HEK293 (cell line): ENCODE data around the gene VWDE.

Source experiments
- CTCF ChIA-PET: fragments of 350-600 bp; formaldehyde crosslinking; extraction: SDS; loops from one replicate; lab custom pipeline; 2021; ENCODE audit warnings: antibody characterized with exemption; lab: Yijun Ruan, JAX
- POLR2A ChIA-PET: fragments of 300-600 bp; formaldehyde crosslinking; extraction: SDS; loops from one replicate; lab custom pipeline; 2020; ENCODE audit warnings: antibody characterized with exemption, inconsistent platforms; lab: Yijun Ruan, JAX
- H3K27ac ChIP-seq: fragments of 200-500 bp; sonication (Bioruptor generic); 2 replicates; pipeline ENCODE4 v1.5.1; 2014; ENCODE audit warnings: low read depth, low read length, control low read depth, inconsistent platforms; ENCODE audit errors: extremely low read depth
- H3K36me3 ChIP-seq, 2 experiments: fragments of 200-500 bp in 1 of 2; sonication (Bioruptor generic) in 1 of 2; 1 replicate in 1 of 2; 2 replicates in 1 of 2; pipeline ENCODE4 v1.5.1; 2014 to 2017; ENCODE audit warnings: inconsistent platforms in 2 of 2, low read length in 2 of 2; ENCODE audit not compliant: control insufficient read depth in 2 of 2, insufficient read depth in 1 of 2
- H3K4me1 ChIP-seq: fragments of 200-500 bp; sonication (Bioruptor generic); 2 replicates; pipeline ENCODE4 v1.5.1; 2014; ENCODE audit warnings: mild to moderate bottlenecking, low read length, inconsistent platforms; ENCODE audit not compliant: control insufficient read depth, insufficient read depth
- H3K4me3 ChIP-seq: 2 replicates; pipeline ENCODE4 v1.5.1; 2011; ENCODE audit warnings: low read depth, mild to moderate bottlenecking, control low read depth, low read length, moderate library complexity
- H3K9me3 ChIP-seq: fragments of 200-500 bp; sonication (Bioruptor generic); 2 replicates; pipeline ENCODE4 v1.5.1; 2014; ENCODE audit warnings: low read depth, low read length, inconsistent platforms; ENCODE audit not compliant: control insufficient read depth, insufficient read depth
- BCL11A ChIP-seq: fragments of 450-650 bp; formaldehyde crosslinking; IDR thresholded peaks from 2 replicates; pipeline ENCODE4 v1.5.1; 2016; ENCODE audit warnings: low read depth, missing biosample characterization, missing genetic modification characterization
- ELK4 ChIP-seq: IDR thresholded peaks from 2 replicates; pipeline ENCODE4 v1.6.1; 2011; ENCODE audit warnings: mild to moderate bottlenecking, low read depth, low read length, borderline replicate concordance
- OVOL3 ChIP-seq: fragments of 450-650 bp; formaldehyde crosslinking; IDR thresholded peaks from 2 replicates; pipeline ENCODE4 v1.5.1; 2016; ENCODE audit warnings: missing biosample characterization, missing genetic modification characterization
- TSHZ1 ChIP-seq: fragments of 450-650 bp; formaldehyde crosslinking; IDR thresholded peaks from 2 replicates; pipeline ENCODE4 v1.5.1; 2016; ENCODE audit warnings: missing biosample characterization, missing genetic modification characterization, borderline replicate concordance
- ZBTB6 ChIP-seq: fragments of 450-650 bp; formaldehyde crosslinking; IDR thresholded peaks from 2 replicates; pipeline ENCODE4 v1.5.1; 2017; ENCODE audit warnings: missing biosample characterization, missing genetic modification characterization
- ZFP69B ChIP-seq: fragments of 450-650 bp; formaldehyde crosslinking; IDR thresholded peaks from 2 replicates; pipeline ENCODE4 v1.5.1; 2016; ENCODE audit warnings: missing biosample characterization, missing genetic modification characterization
- ZNF211 ChIP-seq: fragments of 450-650 bp; formaldehyde crosslinking; IDR thresholded peaks from 2 replicates; pipeline ENCODE4 v1.5.1; 2016; ENCODE audit warnings: low read depth, missing biosample characterization, missing genetic modification characterization
- ZNF292 ChIP-seq: fragments of 450-650 bp; formaldehyde crosslinking; IDR thresholded peaks from 2 replicates; pipeline ENCODE4 v1.5.1; 2016; ENCODE audit warnings: low read depth, missing biosample characterization, missing genetic modification characterization, borderline replicate concordance
- ZNF510 ChIP-seq: fragments of 450-650 bp; formaldehyde crosslinking; IDR thresholded peaks from 2 replicates; pipeline ENCODE4 v1.5.1; 2018; ENCODE audit warnings: mild to moderate bottlenecking, missing genetic modification characterization, missing biosample characterization; ENCODE audit not compliant: insufficient replicate concordance
- ZNF514 ChIP-seq: fragments of 450-650 bp; formaldehyde crosslinking; IDR thresholded peaks from 2 replicates; pipeline ENCODE4 v1.5.1; 2016; ENCODE audit warnings: missing biosample characterization, missing genetic modification characterization
- ZNF548 ChIP-seq: fragments of 450-650 bp; formaldehyde crosslinking; IDR thresholded peaks from 2 replicates; pipeline ENCODE4 v1.5.1; 2016; ENCODE audit warnings: missing biosample characterization, missing genetic modification characterization
- ZNF558 ChIP-seq: fragments of 450-650 bp; formaldehyde crosslinking; IDR thresholded peaks from 2 replicates; pipeline ENCODE4 v1.5.1; 2016; ENCODE audit warnings: missing biosample characterization, missing genetic modification characterization
- ZNF561 ChIP-seq: fragments of 450-650 bp; IDR thresholded peaks from 2 replicates; pipeline ENCODE4 v1.5.1; 2018; ENCODE audit warnings: missing biosample characterization, missing genetic modification characterization, borderline replicate concordance
- ZNF626 ChIP-seq: fragments of 450-650 bp; sonication (Bioruptor Pico); formaldehyde crosslinking; IDR thresholded peaks from 2 replicates; pipeline ENCODE4 v1.5.1; 2018; ENCODE audit warnings: missing biosample characterization, missing genetic modification characterization, inconsistent platforms
- ZNF791 ChIP-seq: fragments of 450-650 bp; formaldehyde crosslinking; IDR thresholded peaks from 2 replicates; pipeline ENCODE4 v1.5.1; 2016; ENCODE audit warnings: missing biosample characterization, missing genetic modification characterization
- ZSCAN4 ChIP-seq: fragments of 450-650 bp; formaldehyde crosslinking; IDR thresholded peaks from 2 replicates; pipeline ENCODE4 v1.5.1; 2017; ENCODE audit warnings: missing biosample characterization, missing genetic modification characterization
- ZXDB ChIP-seq: fragments of 450-650 bp; formaldehyde crosslinking; IDR thresholded peaks from 2 replicates; pipeline ENCODE4 v1.5.1; 2016; ENCODE audit warnings: missing biosample characterization, missing genetic modification characterization
- TF ChIP-seq, protein P1 (sequence below): fragments of 450-650 bp; formaldehyde crosslinking; IDR thresholded peaks from 2 replicates; pipeline ENCODE4 v1.5.1; 2016; ENCODE audit warnings: missing biosample characterization, missing genetic modification characterization, borderline replicate concordance
- TF ChIP-seq, protein P2 (sequence below): fragments of 450-650 bp; formaldehyde crosslinking; IDR thresholded peaks from 2 replicates; pipeline ENCODE4 v1.5.1; 2016; ENCODE audit warnings: missing biosample characterization, missing genetic modification characterization, low read depth
- TF ChIP-seq, protein P3 (sequence below): fragments of 450-650 bp; formaldehyde crosslinking; IDR thresholded peaks from 2 replicates; pipeline ENCODE4 v1.5.1; 2017; ENCODE audit warnings: missing biosample characterization, missing genetic modification characterization

VWDE gene

DNA sequence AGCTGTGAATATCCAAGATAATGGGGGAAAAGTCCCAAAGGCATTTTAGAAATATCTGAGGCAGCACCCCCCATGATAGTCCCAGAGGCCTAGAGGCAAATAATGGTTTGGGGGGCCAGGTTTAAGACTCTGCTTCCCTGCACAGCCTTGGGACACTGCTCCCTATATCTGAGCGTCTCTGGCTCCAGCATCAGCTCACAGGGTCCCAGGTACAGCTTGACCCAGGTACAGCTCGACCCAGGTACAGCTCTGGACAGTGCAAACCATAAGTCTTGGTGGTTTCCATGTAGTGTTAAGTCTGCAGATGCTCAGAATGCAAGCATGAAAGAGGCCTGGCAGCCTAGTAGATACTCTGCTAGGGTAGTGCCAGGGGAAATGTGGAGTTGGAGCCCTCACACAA, 47.0 kb upstream of the VWDE start:
- Histone ChIP-seq H3K36me3 (no peaks in the 10 kb centered on the region), H3K27ac (no peak overlapping the region), H3K4me1 (no peaks in the 10 kb centered on the region), H3K9me3 (no peaks in the 10 kb centered on the region), H3K4me3 (no peak overlapping the region)
- ChIA-PET POLR2A (no interaction called here), CTCF (interaction anchor here (0.6 to 0.9 kb wide), 2 partner anchors 14 to 20 kb away, joined by 3 read pairs; no protein-coding TSS in a partner anchor)
- TF ChIP-seq ZNF510 (tag by site-specific recombination) (no peak), ZSCAN4 (tag by site-specific recombination) (no peak), ZNF626 (tag by site-specific recombination) (no peak), ZNF561 (tag by site-specific recombination) (no peak), ZBTB6 (tag by site-specific recombination) (no peak), ZFP69B (tag by site-specific recombination) (no peak), ZNF211 (tag by site-specific recombination) (no peak), BCL11A (tag by site-specific recombination) (no peak), OVOL3 (tag by site-specific recombination) (no peak), ZNF548 (tag by site-specific recombination) (no peak), ZNF558 (no peak), ZXDB (tag by site-specific recombination) (no peak), ZNF292 (tag by site-specific recombination) (no peak), ELK4 (no peak), ZNF791 (tag by site-specific recombination) (no peak), TSHZ1 (tag by site-specific recombination) (no peak), ZNF514 (tag by site-specific recombination) (no peak)
- TF ChIP-seq, protein P1, sequence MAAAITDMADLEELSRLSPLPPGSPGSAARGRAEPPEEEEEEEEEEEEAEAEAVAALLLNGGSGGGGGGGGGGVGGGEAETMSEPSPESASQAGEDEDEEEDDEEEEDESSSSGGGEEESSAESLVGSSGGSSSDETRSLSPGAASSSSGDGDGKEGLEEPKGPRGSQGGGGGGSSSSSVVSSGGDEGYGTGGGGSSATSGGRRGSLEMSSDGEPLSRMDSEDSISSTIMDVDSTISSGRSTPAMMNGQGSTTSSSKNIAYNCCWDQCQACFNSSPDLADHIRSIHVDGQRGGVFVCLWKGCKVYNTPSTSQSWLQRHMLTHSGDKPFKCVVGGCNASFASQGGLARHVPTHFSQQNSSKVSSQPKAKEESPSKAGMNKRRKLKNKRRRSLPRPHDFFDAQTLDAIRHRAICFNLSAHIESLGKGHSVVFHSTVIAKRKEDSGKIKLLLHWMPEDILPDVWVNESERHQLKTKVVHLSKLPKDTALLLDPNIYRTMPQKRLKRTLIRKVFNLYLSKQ (tag by site-specific recombination), result no peak
- TF ChIP-seq, protein P2, sequence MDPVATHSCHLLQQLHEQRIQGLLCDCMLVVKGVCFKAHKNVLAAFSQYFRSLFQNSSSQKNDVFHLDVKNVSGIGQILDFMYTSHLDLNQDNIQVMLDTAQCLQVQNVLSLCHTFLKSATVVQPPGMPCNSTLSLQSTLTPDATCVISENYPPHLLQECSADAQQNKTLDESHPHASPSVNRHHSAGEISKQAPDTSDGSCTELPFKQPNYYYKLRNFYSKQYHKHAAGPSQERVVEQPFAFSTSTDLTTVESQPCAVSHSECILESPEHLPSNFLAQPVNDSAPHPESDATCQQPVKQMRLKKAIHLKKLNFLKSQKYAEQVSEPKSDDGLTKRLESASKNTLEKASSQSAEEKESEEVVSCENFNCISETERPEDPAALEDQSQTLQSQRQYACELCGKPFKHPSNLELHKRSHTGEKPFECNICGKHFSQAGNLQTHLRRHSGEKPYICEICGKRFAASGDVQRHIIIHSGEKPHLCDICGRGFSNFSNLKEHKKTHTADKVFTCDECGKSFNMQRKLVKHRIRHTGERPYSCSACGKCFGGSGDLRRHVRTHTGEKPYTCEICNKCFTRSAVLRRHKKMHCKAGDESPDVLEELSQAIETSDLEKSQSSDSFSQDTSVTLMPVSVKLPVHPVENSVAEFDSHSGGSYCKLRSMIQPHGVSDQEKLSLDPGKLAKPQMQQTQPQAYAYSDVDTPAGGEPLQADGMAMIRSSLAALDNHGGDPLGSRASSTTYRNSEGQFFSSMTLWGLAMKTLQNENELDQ, result no peak
- TF ChIP-seq, protein P3, sequence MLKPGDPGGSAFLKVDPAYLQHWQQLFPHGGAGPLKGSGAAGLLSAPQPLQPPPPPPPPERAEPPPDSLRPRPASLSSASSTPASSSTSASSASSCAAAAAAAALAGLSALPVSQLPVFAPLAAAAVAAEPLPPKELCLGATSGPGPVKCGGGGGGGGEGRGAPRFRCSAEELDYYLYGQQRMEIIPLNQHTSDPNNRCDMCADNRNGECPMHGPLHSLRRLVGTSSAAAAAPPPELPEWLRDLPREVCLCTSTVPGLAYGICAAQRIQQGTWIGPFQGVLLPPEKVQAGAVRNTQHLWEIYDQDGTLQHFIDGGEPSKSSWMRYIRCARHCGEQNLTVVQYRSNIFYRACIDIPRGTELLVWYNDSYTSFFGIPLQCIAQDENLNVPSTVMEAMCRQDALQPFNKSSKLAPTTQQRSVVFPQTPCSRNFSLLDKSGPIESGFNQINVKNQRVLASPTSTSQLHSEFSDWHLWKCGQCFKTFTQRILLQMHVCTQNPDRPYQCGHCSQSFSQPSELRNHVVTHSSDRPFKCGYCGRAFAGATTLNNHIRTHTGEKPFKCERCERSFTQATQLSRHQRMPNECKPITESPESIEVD (tag by site-specific recombination), result no peak
